ENCODE measurements around the gene CLIP3.

The CLIP3 gene

DNA sequence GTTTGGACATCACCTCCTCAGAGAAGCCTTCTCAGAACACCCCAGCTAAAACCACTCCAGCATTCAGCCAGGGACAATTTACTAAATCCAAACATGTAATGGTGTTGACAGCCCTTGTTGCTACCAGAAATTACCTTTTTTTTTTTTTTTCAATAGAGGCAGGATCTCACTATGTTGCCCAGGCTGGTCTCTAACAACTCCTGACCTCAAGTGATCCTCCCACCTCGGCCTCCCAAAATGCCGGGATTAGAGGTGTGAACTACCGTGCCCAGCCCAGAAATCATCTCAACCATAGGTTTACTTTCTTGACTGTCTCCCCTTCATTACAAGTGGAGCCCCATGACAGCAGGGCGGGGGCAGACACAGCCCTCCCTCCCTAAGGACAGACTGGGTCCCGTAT lies 9.2 kb downstream of the CLIP3 start:
- H3K27me3 ChIP-seq (ENCODE audit: control insufficient read depth in 3 of 3, insufficient read depth in 3 of 3, low read depth in 1 of 3, low read length in 3 of 3): no peaks in the 10 kb centered on the region
- no peak overlapping the region for H2AK5ac ChIP-seq (ENCODE audit: low read depth, low read length)
- no peaks in the 10 kb centered on the region for H3K4me1 ChIP-seq (ENCODE audit: control insufficient read depth in 2 of 2, insufficient read depth in 1 of 2, low read depth in 1 of 2, low read length in 2 of 2)
- H3K9ac ChIP-seq (ENCODE audit: low read depth, low read length, poor library complexity): no peak overlapping the region
- no peak overlapping the region for H2BK15ac ChIP-seq (ENCODE audit: low read length)
- peaks cover 0 to 2% of the 10 kb centered on the region in 2 donors for H3K9me3 ChIP-seq (replicated peaks in 1 of 2; ENCODE audit: control insufficient read depth in 2 of 2, insufficient read depth in 1 of 2, low read depth in 1 of 2, low read length in 2 of 2)
- no peak overlapping the region for H3K4me3 ChIP-seq (ENCODE audit: low read length in 2 of 2)
- no peak overlapping the region for H3K4ac ChIP-seq (ENCODE audit: low read length)
- no peak overlapping the region for H3K18ac ChIP-seq (ENCODE audit: low read length)
- no peak overlapping the region for H3K23ac ChIP-seq (ENCODE audit: low read depth, low read length, poor library complexity)
- H2BK120ac ChIP-seq (ENCODE audit: low read depth, low read length): no peak overlapping the region
- no peak overlapping the region for H2BK12ac ChIP-seq (ENCODE audit: low read length)
- peaks cover 50 to 73% of the 10 kb centered on the region in 2 donors for H3K36me3 ChIP-seq (replicated peaks in 1 of 2; ENCODE audit: control insufficient read depth in 2 of 2, insufficient read depth in 2 of 2, low read length in 2 of 2)
- H4K8ac ChIP-seq (ENCODE audit: low read depth, low read length): no peak overlapping the region
- H2BK5ac ChIP-seq (ENCODE audit: low read length): no peak overlapping the region
- no peak overlapping the region for H3K14ac ChIP-seq (ENCODE audit: low read length)
- H3K4me2 ChIP-seq (ENCODE audit: insufficient read depth, low read length, poor library complexity, severe bottlenecking): no peak overlapping the region
- DNase-seq (ENCODE audit: low spot score): no peak
- no peak overlapping the region for H2AFZ ChIP-seq (ENCODE audit: low read length)
- H4K91ac ChIP-seq (ENCODE audit: low read depth, low read length, poor library complexity): no peak overlapping the region
- no peaks in the 10 kb centered on the region for H3K79me1 ChIP-seq (ENCODE audit: low read depth, low read length)
- no CpG with 5 or more reads among the region's 5 CpGs for WGBS, 2 donors (ENCODE audit: extremely low coverage in 2 of 2, insufficient read length in 2 of 2, insufficient replicate concordance in 1 of 2)
- H3K27ac ChIP-seq (replicated peaks; ENCODE audit: low read length): no peak overlapping the region

GRCh38 chr19:36019061-36019670 lies 13.5 kb downstream of the CLIP3 start:
- no peak overlapping the region for H3K14ac ChIP-seq (ENCODE audit: low read length)
- no peak for DNase-seq (ENCODE audit: low spot score)
- no CpG with 5 or more reads among the region's 22 CpGs for WGBS, 2 donors (ENCODE audit: extremely low coverage in 2 of 2, insufficient read length in 2 of 2, insufficient replicate concordance in 1 of 2)
- no peaks in the 10 kb centered on the region for H3K27me3 ChIP-seq (ENCODE audit: control insufficient read depth in 3 of 3, insufficient read depth in 3 of 3, low read depth in 1 of 3, low read length in 3 of 3)
- H2AFZ ChIP-seq (ENCODE audit: low read length): no peak overlapping the region
- H3K23ac ChIP-seq (ENCODE audit: low read depth, low read length, poor library complexity): no peak overlapping the region
- no peaks in the 10 kb centered on the region for H3K9me3 ChIP-seq (replicated peaks in 1 of 2; ENCODE audit: control insufficient read depth in 2 of 2, insufficient read depth in 1 of 2, low read depth in 1 of 2, low read length in 2 of 2)
- no peak overlapping the region for H3K27ac ChIP-seq (replicated peaks; ENCODE audit: low read length)
- H3K4me1 ChIP-seq (ENCODE audit: control insufficient read depth in 2 of 2, insufficient read depth in 1 of 2, low read depth in 1 of 2, low read length in 2 of 2): peaks cover 2 to 3% of the 10 kb centered on the region in 2 donors
- no peaks in the 10 kb centered on the region for H3K79me1 ChIP-seq (ENCODE audit: low read depth, low read length)
- no peak overlapping the region for H4K91ac ChIP-seq (ENCODE audit: low read depth, low read length, poor library complexity)
- H4K8ac ChIP-seq (ENCODE audit: low read depth, low read length): peak overlapping the region; percentile 78
- H3K4me2 ChIP-seq (ENCODE audit: insufficient read depth, low read length, poor library complexity, severe bottlenecking): no peak overlapping the region
- H3K18ac ChIP-seq (ENCODE audit: low read length): no peak overlapping the region
- H2BK12ac ChIP-seq (ENCODE audit: low read length): no peak overlapping the region
- no peak overlapping the region for H3K9ac ChIP-seq (ENCODE audit: low read depth, low read length, poor library complexity)
- no peak overlapping the region for H3K4me3 ChIP-seq (ENCODE audit: low read length in 2 of 2)
- no peak overlapping the region for H2BK120ac ChIP-seq (ENCODE audit: low read depth, low read length)
- H2BK15ac ChIP-seq (ENCODE audit: low read length): no peak overlapping the region
- no peak overlapping the region for H3K4ac ChIP-seq (ENCODE audit: low read length)
- no peak overlapping the region for H2BK5ac ChIP-seq (ENCODE audit: low read length)
- H2AK5ac ChIP-seq (ENCODE audit: low read depth, low read length): no peak overlapping the region
- peaks cover 45 to 66% of the 10 kb centered on the region in 2 donors for H3K36me3 ChIP-seq (replicated peaks in 1 of 2; ENCODE audit: control insufficient read depth in 2 of 2, insufficient read depth in 2 of 2, low read length in 2 of 2)

GRCh38 chr19:36014012-36014924 lies 18.4 kb downstream of the CLIP3 start, which contains the start of gene ALKBH6:
ALKBH6 (minus strand) TSS chr19:36014213; CDS start chr19:36013397, 816 bp downstream.
- Histone ChIP-seq H3K4me1 (ENCODE audit: control insufficient read depth in 2 of 2, insufficient read depth in 1 of 2, low read depth in 1 of 2, low read length in 2 of 2) (peaks cover 7 to 12% of the 10 kb centered on the region in 2 donors), H3K23ac (ENCODE audit: low read depth, low read length, poor library complexity) (peak within 1 kb of the TSS; percentile 56), H3K4me2 (ENCODE audit: insufficient read depth, low read length, poor library complexity, severe bottlenecking) (peak within 1 kb of the TSS; percentile 98), H2AK5ac (ENCODE audit: low read depth, low read length) (peak within 1 kb of the TSS; percentile 64), H2AFZ (ENCODE audit: low read length) (peak within 1 kb of the TSS; percentile 88), H3K18ac (ENCODE audit: low read length) (peak within 1 kb of the TSS; percentile 76), H3K27me3 (ENCODE audit: control insufficient read depth in 3 of 3, insufficient read depth in 3 of 3, low read depth in 1 of 3, low read length in 3 of 3) (peaks cover 0 to 2% (median 0%) of the 10 kb centered on the region in 3 experiments), H4K91ac (ENCODE audit: low read depth, low read length, poor library complexity) (no peak within 1 kb of the TSS), H3K79me1 (ENCODE audit: low read depth, low read length) (peaks cover 7% of the 10 kb centered on the region), H2BK5ac (ENCODE audit: low read length) (no peak within 1 kb of the TSS), H3K9ac (ENCODE audit: low read depth, low read length, poor library complexity) (peak within 1 kb of the TSS; percentile 89), H3K4me3 (ENCODE audit: low read length in 2 of 2) (peak within 1 kb of the TSS; percentile 90 to 91), H3K14ac (ENCODE audit: low read length) (no peak within 1 kb of the TSS), H2BK15ac (ENCODE audit: low read length) (no peak within 1 kb of the TSS), H2BK120ac (ENCODE audit: low read depth, low read length) (peak within 1 kb of the TSS; percentile 64), H3K4ac (ENCODE audit: low read length) (no peak within 1 kb of the TSS), H2BK12ac (ENCODE audit: low read length) (no peak within 1 kb of the TSS), H4K8ac (ENCODE audit: low read depth, low read length) (no peak within 1 kb of the TSS), H3K9me3 (replicated peaks in 1 of 2; ENCODE audit: control insufficient read depth in 2 of 2, insufficient read depth in 1 of 2, low read depth in 1 of 2, low read length in 2 of 2) (no peaks in the 10 kb centered on the region), H3K27ac (replicated peaks; ENCODE audit: low read length) (no peak within 1 kb of the TSS), H3K36me3 (replicated peaks in 1 of 2; ENCODE audit: control insufficient read depth in 2 of 2, insufficient read depth in 2 of 2, low read length in 2 of 2) (peaks cover 25 to 34% of the 10 kb centered on the region in 2 donors)
- peak; percentile 96 for DNase-seq (ENCODE audit: low spot score)
- no CpG with 5 or more reads among the region's 42 CpGs for WGBS, 2 donors (ENCODE audit: extremely low coverage in 2 of 2, insufficient read length in 2 of 2, insufficient replicate concordance in 1 of 2)

Data from neuronal stem cell (in vitro differentiated cells).